A549 treated with ZK216348 at 1 μM for 4 hours (cell line): ENCODE data around the gene CHST2. TPM values are rescaled to one million over a fixed set of nuclear protein-coding genes. Genes with fewer than 3 reads are reported as not detected.

Experiments used
- total RNA-seq: library from RNA; stranded (reverse); fragments of 200-300 nt; extraction: Qiagen RNA extraction; gene quantifications from 5 replicates; pipeline ENCODE4 v1.2.3, GENCODE V29; 2022; ENCODE audit warnings: low read depth

CHST2 gene, protein sequence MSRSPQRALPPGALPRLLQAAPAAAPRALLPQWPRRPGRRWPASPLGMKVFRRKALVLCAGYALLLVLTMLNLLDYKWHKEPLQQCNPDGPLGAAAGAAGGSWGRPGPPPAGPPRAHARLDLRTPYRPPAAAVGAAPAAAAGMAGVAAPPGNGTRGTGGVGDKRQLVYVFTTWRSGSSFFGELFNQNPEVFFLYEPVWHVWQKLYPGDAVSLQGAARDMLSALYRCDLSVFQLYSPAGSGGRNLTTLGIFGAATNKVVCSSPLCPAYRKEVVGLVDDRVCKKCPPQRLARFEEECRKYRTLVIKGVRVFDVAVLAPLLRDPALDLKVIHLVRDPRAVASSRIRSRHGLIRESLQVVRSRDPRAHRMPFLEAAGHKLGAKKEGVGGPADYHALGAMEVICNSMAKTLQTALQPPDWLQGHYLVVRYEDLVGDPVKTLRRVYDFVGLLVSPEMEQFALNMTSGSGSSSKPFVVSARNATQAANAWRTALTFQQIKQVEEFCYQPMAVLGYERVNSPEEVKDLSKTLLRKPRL
- total RNA-seq: 0.60 to 0.89 TPM (median 0.79 TPM) in 5 replicates

GRCh38 chr3:143119009-143119914 is at the start of gene CHST2:
CHST2 (plus strand) TSS chr3:143119771; CDS start chr3:143120817, 1,046 bp downstream.

Other genes starting within 250 kb of the CHST2 start
- gene PCOLCE2, start 230.7 kb upstream of the CHST2 start, total RNA-seq: 24.3 to 43.7 TPM (median 30.3 TPM) in 5 replicates
- gene PAQR9, start 156.1 kb upstream of the CHST2 start, total RNA-seq: 2.3 to 4.1 TPM (median 3.0 TPM) in 5 replicates
- 70.1 to 139 TPM (median 83.1 TPM) in 5 replicates for gene U2SURP, start 118.2 kb upstream of the CHST2 start, total RNA-seq